Stimulated activated CD4-positive, alpha-beta T cell treated with anti-CD3 and anti-CD28 coated beads, Interleukin-4, amount 100 ng/mL, for 24 hours (primary cell): Measurements from ENCODE around the gene FHOD3.

ENCODE experiments used
- DNase-seq: peaks from one replicate; pipeline ENCODE4 v3.0.0-alpha.2; 2020

Gene FHOD3

GRCh38 chr18:36387310-36387709 is 89.8 kb downstream of the FHOD3 start:
- DNase-seq, result no peak

DNA sequence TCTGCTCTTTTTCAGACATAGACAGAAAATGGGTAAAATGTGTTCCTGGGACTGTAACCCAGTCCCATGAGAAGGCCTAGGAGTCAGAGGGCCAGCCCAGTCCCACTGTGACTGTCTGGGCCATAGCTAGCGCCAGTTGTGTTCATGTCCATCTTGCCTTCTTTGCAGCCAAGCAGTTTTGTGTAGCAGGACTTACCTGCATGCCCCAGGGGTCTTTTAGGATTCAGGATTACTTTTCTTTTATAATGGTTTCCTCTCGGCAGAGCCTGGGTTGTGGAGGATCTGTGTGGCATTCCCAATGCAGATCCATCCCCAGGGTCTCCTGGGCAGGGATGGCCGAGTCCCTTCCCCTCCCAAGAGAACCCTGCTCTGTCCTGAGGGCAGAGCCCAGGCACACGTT is 90.8 kb downstream of the FHOD3 start:
- no peak for DNase-seq

GRCh38 chr18:36389027-36389426 is 91.5 kb downstream of the FHOD3 start:
- no peak for DNase-seq

DNA sequence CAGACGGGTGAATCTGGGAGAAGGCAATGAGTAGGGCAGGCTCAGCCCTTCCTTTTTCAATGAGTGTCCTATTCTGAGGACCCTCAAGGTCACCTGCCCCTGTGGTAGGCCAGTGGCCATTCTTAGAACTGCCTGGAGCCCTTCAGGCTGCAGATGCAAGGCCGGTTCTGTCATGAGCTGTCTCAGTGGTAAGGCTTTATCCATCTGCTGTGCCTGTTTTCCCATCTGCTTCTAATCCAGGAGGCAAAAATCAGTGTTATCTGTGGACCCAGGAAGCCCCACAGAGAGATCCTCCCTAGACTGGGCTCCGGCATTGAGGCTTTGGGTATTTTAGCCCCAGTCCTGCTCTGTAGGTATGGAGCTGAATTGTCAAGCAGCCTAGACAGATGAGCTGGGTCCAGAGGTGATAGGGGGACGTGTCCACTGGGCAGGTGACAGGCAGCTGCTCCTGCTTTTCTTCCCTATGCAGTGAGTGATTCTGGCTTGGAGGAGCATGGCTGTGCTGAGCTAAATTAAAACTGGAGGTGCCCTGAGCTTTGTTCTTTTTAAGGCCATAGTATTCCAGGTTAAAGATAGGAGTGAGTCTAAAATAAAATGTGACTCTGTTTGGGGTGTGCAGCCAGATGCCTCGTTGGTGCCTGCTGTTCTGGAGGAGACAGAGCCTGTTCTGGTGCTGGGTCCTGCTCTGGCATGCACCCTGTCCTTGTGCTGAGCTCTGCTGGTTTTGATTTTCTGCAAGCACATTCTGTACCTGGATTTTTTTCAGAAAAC is 92.5 kb downstream of the FHOD3 start:
- no peak for DNase-seq

- no peak for DNase-seq
Measured at GRCh38 chr18:36391426-36392145, 94.1 kb downstream of the FHOD3 start.

DNA sequence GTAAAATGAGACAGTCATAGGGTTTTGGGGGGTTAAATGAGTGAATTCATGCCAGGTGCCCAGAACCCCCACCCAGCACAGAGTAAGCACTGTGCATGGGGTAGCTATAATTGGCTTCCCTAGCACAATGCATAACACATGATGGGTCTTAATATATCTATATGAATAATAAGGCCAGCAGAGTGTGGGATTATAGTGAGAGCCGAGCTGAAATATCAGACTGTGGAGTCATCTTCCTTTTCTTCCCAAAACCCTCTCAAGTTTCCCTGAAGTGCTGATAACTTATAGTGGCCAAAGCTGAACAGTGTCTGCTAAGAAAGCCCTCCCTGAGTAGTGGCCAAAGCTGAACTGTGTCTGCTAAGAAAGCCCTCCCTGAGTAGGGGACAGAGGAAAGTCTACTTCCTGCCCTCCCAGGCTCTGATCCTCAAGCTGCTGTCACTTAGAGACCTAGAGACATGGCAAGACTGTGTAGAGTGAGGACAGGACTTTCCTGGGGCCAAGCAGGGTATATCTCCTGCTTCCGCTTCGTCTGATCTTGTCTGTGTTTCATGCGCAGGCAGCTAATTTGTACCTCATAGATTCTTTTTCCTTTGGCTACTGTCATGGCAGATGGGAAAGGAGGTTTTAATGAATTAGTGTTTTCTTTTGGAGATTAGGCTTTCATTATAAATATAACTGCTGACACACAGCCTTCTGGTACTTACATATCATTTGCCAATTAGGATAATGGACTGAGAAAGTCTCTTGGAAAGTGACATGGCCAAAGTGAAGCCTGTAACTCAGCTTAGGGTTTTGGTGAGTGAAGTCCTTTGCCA is 94.9 kb downstream of the FHOD3 start:
- no peak for DNase-seq

DNA sequence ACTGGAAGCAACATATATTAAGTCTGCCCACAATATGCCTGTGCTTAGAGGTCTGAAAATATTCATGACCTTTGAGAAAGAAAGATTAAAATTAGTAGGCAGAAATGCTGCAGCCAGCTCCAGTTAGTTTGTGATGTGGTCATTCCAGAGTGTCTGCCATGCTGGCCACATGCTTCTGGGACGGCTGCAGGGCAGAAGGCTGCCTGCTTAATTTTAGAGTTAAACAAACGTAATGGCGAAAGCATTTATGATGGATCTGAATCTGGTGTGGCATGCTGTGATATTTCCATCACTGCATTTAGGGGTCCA is 95.4 kb downstream of the FHOD3 start:
- no peak for DNase-seq

- no peak for DNase-seq
Measured at GRCh38 chr18:36394486-36394885, 97.0 kb downstream of the FHOD3 start.

- DNase-seq, result no peak
Measured at GRCh38 chr18:36396190-36396589, 98.7 kb downstream of the FHOD3 start.

DNA sequence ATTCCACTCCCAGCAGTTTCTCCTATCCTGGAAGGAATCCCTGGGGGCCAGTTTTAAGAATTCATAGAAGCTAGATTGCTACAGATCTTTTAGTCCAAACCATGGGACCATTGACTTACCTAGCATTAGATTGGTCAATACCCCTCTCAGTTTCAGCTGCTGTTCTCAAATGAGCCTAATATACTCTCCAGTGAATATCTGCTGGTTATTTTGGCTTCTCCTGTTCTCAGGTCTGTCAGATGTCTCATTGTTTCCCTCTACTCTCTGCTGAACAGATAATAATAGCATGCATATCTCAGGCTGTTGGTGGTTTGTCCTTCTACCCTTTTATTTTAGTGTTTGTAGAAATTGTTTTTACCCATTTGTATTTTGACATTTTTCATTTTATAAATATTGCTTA is 99.5 kb downstream of the FHOD3 start:
- DNase-seq, result no peak

GRCh38 chr18:36398419-36398818 is 100.9 kb downstream of the FHOD3 start:
- DNase-seq, result no peak

- no peak for DNase-seq
Measured at GRCh38 chr18:36399055-36399454, 101.5 kb downstream of the FHOD3 start.

GRCh38 chr18:36401462-36401861 is 103.9 kb downstream of the FHOD3 start:
- DNase-seq, result no peak

- DNase-seq, result no peak
Measured at GRCh38 chr18:36402765-36403396, 105.4 kb downstream of the FHOD3 start.

- DNase-seq, result no peak
Measured at GRCh38 chr18:36403896-36404820, 106.6 kb downstream of the FHOD3 start.

DNA sequence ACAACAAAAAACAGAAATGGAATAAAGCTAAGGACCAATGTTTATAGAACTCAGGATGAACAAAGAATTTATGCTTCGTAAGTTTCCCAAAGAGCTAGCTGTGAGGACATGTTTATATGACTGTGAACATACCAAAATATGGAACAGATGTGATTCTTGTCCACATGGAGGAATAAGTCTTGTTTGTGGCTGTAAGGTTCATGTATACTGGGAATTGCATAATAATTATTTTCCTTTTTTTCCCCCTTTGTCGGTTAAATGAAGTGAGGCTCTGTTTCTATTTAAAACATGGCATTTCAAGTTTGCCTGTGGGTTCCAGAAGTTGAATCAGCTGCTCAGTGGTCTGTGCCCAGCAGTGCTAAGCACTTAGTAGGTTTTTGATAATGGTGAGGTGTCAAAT is 108.1 kb downstream of the FHOD3 start:
- no peak for DNase-seq

DNA sequence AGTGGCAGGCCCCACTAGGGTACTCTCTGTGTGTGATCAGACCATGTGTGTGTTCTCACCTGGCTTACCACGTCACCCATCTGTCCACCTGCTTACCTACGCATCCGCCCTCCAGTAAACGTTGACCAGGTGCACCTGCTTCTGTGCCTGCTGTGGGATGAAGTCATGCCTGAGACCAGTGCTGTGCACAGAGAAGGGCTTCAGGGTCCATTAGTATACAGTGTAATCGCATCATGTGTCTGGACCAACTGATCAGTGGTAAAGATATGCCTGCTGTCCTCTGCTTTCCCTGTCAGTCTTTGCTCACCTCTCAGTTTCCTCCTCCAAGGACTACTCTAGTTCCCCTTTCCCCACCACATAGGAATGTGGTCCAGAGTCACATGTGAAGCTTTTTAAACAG is 109.3 kb downstream of the FHOD3 start:
- DNase-seq, result no peak

DNA sequence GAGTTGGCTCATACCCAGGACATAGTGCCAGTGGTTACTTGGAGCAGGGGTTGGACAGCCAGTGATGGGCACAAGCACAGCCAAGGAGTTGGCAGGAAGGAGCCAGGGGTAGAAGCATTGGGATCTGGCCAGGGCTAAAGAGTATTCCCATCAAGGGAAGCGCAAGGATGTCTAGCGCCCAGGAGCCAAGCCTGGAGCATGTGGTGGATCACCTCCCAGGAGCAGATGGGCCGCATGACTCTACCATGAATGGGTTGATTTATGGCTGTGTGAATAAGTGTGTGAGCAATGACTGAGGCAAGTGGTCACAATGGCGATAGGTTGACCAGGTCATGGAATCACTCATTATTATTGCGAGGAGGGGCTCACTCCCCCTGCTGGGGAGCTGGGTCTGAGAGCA is 111.1 kb downstream of the FHOD3 start:
- no peak for DNase-seq

DNA sequence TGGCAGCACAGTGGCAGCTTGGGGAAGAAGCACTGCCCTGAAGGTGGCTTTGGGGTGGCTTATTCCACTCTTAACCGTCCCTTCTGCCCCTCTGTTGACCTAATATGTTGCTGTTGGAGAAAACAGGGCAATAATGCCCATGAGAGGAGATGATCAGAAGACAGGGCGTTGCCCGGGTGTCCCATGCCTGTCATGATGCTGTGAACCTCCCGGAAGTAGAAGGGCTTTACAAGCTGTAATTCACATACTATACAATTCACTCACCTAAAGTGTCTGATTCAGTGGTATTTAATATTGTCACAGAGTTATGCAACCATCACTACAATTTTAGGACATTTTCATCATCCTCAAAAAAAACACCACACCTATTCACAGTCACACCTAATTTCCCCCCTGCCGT is 112.3 kb downstream of the FHOD3 start:
- no peak for DNase-seq

DNA sequence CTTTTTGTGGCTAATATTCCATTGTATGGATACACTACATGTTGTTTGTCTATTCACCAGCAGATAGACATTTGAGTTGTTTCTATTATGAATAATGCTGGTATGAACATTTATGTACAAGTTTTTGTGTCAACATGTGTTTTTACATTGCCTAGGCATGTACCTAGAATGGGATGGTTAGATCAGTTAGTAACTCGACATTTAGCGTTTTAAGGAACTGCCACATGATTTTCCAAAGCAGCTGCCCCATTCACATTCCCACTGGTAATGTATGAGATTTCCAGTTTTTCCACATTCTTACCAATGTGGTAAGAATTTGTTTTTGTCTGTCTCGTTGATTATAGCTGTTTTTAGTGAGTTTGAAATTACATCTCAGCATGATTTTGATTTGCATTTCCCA is 112.8 kb downstream of the FHOD3 start:
- DNase-seq, result no peak

DNA sequence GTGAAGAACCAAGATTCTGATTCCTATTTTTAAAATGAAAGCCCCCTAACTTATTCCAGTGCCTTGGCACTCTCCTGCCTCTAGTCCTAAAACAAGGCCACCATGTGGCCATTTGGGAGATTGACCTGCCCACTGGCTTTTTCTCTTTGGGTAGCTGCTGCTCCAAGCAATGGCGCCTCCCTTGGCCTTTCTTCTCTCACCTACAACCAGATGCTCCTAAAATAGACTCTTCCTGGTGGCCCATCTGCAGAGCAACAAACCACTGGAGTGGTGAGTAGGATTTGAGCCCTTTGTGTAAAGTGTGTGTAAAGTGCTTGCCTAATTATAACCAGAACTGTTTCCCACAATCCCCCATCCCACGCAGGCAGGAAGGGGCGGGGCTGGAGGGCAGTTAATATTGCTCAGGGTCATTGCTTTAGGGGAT is 114.2 kb downstream of the FHOD3 start:
- no peak for DNase-seq

DNA sequence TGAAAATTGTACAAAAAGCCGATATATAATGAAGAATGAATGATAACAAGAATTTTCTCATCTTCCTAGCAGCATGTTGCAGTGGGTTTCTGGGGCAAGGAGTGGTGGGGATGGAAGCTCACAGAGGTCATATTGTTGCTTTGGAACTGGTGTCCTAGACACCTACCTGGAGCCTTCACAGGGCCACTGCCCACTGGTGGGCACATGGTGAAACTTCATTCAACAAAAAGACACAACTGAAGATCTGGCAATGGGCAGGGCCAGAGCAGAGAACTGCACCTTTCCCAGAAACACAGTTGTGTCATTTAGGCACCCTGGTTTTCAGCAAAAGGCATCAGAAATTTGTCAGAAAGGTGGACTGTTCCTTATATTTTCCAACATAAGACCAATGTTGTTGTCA is 115.3 kb downstream of the FHOD3 start:
- no peak for DNase-seq
